ENCODE measurements around the gene ADGRL1. TPM values are rescaled to one million over a fixed set of nuclear protein-coding genes. Genes with fewer than 3 reads are reported as not detected.

The ADGRL1 gene
- total and polyA plus RNA-seq, 2 donors: 18.0 to 23.6 TPM

DNA sequence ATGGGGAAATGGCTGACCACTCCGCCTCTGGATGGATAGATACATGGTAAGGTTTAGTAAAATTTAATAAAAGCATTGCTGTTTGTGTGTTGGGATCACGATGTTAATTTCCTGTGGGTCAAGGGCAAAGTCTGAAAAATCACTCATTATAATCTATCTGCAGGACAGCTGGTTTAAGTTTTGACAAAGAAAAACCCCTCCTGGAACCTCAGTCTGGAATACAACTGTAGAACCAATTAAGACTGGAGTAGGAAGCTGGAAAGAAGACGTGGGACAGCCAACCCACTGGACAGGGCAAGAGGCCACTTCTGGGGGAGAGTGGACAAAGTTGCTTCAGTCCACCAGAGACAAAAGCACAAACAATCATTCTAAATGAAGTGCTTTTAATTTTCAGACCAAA, 86.8 kb downstream of the ADGRL1 start:
- Histone ChIP-seq H3K4me3 (ENCODE audit: low read depth, low read length) (no peak overlapping the region), H3K4me1 (ENCODE audit: insufficient read depth) (no peaks in the 10 kb centered on the region), H3K36me3 (ENCODE audit: insufficient read depth) (no peaks in the 10 kb centered on the region), H3K27ac (ENCODE audit: low read depth) (peak overlapping the region; percentile 87)
- DNase-seq (ENCODE audit: extremely low spot score): no peak
- 60% methylated on average over 3 of the region's 3 CpGs for WGBS

DNA sequence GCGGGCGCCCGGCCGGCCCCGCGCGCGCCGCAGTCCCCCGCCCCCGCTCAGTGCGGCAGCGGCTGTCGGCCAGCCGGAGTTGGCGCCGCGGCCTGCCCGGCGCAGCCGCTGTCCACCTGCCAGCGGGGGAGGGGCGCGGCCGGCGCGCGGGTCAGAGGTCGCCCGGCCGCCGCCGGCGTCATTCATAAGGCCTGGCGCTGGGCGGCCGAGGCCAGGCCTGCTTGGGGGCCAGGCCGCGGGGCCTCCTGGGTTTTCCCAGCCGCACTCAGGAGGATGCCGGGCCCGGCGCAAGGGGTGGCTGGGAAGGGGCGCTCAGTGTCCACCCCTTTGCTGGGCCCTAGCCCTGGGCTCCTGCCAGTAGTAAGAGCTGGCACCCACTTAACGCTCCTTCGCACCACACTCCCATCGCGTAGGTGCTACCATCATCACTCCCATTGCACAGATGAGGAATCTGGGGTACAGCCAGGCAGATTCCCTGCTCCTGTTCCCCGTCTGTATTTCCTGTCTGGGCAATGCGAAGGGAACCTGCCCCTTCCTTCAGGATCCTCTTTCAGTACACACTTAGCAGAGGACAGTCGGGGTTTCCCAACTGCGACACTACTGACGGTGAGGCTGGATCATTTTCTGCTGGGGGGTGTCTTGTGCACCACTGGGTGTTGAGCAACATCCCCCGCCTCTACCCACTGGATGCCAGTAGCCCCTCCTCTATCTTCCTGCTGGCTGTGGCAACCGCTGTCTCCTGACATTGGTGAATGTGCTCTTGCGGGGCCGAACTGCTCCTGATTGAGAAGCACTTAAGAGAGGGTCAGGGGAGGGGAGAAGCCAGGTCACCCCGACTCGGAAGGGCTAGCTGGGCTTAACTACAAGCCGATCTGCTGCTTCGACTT, 87.6 kb downstream of the ADGRL1 start:
- no peaks in the 10 kb centered on the region for H3K4me1 ChIP-seq (ENCODE audit: insufficient read depth)
- DNase-seq (ENCODE audit: extremely low spot score): no peak
- 2% methylated on average over 61 of the region's 61 CpGs for WGBS

DNA sequence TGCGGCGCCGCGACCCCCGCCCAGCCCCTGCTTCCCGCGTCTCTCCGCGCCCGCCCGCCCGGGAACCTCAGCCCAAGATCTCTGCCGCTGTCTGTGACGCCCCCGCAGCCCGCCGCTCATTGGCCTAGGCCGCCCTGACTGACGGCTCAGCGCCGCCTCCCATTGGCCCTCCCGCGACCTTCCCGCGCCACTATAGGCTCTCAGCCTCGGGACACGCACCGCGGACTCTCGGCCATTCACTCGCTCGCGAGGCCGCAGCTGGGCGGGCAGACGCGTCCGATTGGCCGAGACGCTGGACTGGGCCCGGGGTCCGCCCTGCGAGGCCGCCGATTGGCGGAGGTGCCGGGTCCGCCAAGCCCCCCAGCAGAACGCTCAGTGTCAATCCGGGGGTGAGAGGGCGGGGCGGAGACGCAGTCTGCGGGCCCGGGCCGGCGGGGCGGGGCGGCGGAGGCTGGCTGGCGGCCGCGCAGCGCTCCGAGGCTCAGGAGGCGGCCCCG, 88.3 kb downstream of the ADGRL1 start, which contains the start of gene PRKACA:
Gene PRKACA (minus strand): TSS at position 95 of the 497 bp plus-strand sequence. CDS start 215 bp downstream, outside the sequence.
- peak; percentile 93 for DNase-seq (ENCODE audit: extremely low spot score)
- H3K36me3 ChIP-seq (ENCODE audit: insufficient read depth): no peaks in the 10 kb centered on the region
- H3K4me1 ChIP-seq (ENCODE audit: insufficient read depth): no peaks in the 10 kb centered on the region
- H3K27ac ChIP-seq (ENCODE audit: low read depth): peak within 1 kb of the TSS; percentile 87
- peak within 1 kb of the TSS; percentile 94 for H3K4me3 ChIP-seq (ENCODE audit: low read depth, low read length)
- under 1% methylated on average over 67 of the region's 67 CpGs for WGBS

More for the DNA sequence above, 87.6 kb downstream of the ADGRL1 start:
- peak overlapping the region; percentile 87 for H3K27ac ChIP-seq (ENCODE audit: low read depth)
- peak overlapping the region; percentile 49 for H3K4me3 ChIP-seq (ENCODE audit: low read depth, low read length)
- no peaks in the 10 kb centered on the region for H3K36me3 ChIP-seq (ENCODE audit: insufficient read depth)

DNA sequence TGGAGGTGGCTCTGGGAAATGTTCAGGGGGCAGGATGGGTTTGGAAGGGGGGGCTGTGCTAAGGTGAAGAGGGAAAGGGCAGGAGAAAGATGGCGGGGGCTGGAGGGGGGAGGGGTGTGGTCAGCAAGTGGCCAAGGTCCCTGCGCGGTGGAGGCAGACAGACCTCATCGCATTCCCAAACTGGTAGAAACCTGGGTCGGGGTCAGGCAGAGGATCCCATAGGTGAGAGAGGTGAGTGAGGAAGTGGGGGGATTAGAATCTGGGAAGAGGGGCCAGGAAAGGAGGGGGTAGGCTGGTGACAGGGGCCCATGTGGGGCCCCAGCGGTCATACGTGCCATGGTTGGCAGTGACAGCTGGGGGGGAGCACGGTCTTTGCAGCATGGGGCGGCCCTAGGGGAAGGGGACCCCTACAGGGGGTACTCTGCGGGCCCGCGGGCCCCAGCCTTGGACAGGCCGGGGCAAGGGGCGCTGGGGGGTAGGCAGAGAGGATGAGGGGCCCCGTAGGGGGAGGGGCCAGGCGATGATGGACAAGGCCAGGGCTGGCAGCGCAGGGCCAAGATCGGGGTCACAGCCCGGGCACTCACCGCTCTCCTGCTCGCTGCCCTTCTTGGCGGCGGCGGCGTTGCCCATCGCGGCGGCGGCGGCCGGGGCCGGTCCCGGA, 88.9 kb downstream of the ADGRL1 start:
- Histone ChIP-seq H3K4me3 (ENCODE audit: low read depth, low read length) (peak overlapping the region; percentile 94), H3K4me1 (ENCODE audit: insufficient read depth) (no peaks in the 10 kb centered on the region), H3K27ac (ENCODE audit: low read depth) (no peak overlapping the region), H3K36me3 (ENCODE audit: insufficient read depth) (no peaks in the 10 kb centered on the region)
- under 1% methylated on average over 33 of the region's 33 CpGs for WGBS
- no peak for DNase-seq (ENCODE audit: extremely low spot score)

DNA sequence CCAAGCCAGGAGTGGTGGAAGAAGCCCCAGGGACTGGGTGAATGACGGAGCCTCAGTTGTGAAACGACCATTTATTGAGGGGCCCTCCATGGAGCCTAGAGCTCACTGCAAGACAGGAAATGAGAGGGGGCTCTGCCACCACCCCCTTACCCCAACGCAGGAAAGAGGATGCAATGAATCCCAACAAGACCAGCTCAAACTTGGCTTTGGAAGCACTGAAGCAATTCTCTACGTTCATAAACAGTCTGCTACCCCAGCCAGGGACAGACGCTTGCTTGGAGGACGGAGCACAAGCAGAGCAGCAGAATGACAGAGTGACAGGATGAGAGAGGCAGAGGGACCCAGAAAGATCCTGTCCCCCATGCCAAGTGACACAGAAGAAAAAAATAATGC, 89.4 kb downstream of the ADGRL1 start:
- Histone ChIP-seq H3K4me3 (ENCODE audit: low read depth, low read length) (peak overlapping the region; percentile 94), H3K4me1 (ENCODE audit: insufficient read depth) (peaks cover 2% of the 10 kb centered on the region)
- DNase-seq (ENCODE audit: extremely low spot score): no peak

DNA sequence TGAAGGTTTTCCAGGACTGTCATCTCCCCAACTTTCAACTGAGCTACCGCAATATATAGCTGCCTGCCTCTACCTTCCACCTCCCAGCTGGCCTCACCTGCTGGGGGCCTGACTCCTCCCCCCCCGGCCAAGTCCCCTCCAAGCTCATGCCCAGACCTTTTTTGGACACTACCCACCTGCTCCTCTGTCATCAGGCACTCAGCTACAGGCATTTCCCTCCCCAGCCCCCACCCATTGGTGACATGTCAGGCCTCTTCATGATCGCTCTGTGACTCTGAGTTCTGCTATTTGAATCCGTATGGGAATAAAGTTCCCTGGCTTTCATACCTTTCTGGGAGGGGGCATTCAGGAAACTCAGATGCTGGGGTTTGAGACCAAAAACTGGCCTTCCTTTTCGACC, 90.2 kb downstream of the ADGRL1 start:
- peaks cover 2% of the 10 kb centered on the region for H3K4me1 ChIP-seq (ENCODE audit: insufficient read depth)
- no peak for DNase-seq (ENCODE audit: extremely low spot score)
- H3K36me3 ChIP-seq (ENCODE audit: insufficient read depth): no peaks in the 10 kb centered on the region
- peak overlapping the region; percentile 7 for H3K27ac ChIP-seq (ENCODE audit: low read depth)
- H3K4me3 ChIP-seq (ENCODE audit: low read depth, low read length): no peak overlapping the region
- 71% methylated on average over 5 of the region's 5 CpGs for WGBS

More for the DNA sequence above, 89.4 kb downstream of the ADGRL1 start:
- no peak overlapping the region for H3K27ac ChIP-seq (ENCODE audit: low read depth)
- WGBS: 9% methylated on average over 6 of the region's 6 CpGs
- no peaks in the 10 kb centered on the region for H3K36me3 ChIP-seq (ENCODE audit: insufficient read depth)

DNA sequence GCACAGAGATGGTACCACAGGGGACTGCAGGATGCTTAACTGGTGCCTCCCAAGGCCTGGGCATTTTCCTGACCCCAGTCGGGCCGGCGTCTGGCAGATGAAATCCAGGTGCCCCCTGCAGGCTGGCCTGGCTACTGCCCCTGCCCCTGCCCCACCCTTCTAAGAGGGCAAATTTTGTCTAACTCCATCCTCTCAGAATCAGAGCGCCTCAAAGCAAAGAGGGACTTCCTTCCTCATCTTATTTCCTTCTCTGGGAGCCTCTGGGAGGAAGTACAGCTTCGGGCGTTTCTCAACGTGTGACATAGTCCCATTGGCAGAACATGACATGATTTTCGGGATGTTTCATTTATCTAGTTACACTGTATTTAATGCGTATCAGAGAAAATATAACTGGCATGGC, 91.1 kb downstream of the ADGRL1 start:
- H3K36me3 ChIP-seq (ENCODE audit: insufficient read depth): no peaks in the 10 kb centered on the region
- peaks cover 2% of the 10 kb centered on the region for H3K4me1 ChIP-seq (ENCODE audit: insufficient read depth)
- WGBS: 50% methylated on average over 9 of the region's 9 CpGs
- H3K27ac ChIP-seq (ENCODE audit: low read depth): no peak overlapping the region
- H3K4me3 ChIP-seq (ENCODE audit: low read depth, low read length): no peak overlapping the region
- no peak for DNase-seq (ENCODE audit: extremely low spot score)

DNA sequence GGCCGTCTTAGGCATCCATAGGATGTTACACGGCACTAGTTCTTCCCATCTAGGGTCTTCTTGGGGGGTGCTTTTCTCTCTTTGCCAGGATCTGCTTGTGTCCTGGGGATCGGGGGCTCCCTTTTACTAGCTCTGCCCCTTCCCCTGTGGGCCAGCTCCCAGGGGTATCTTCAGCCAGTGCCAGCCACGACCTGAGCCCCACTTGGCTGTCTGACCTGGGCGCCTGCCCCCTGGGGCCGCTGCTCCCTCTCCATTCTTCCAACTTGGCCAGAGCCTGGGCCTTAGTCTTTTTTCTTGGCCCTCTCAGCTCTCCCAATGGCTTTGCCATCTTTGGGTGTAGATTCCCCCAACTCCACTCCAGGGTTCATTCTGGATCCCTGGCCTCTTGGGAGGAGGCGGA, 91.5 kb downstream of the ADGRL1 start:
- 91% methylated on average over 7 of the region's 7 CpGs for WGBS

DNA sequence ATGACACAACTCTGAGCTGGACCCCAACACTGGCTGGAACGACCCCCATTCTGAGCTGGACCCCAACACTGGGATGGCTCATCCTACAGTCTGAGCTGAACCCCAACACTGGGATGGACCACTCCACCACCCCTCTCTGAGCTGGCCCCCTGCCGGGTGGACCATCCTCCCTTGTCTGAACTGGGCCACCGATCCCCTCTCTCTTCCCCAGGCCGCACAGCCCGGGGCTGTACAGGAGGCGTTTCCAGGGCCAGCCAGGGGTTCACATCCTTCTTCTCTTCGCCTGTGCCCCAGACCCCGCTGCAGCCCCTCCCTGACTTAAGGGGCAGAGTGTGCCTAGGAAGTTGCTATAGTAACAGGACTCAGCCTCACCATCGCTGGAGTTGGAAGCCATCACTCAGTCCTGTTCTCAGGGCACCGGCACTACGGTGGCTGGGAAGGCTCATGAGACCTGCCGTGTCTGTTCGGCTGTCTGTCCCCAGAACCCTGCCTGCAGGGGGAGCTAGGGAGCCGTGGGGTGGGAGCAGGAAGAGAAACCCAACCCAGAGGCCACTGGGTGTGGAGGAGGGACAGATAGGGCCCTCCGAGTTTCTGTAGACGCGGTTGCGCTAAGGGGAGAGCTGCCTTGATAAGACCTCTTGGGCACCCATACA, 92.1 kb downstream of the ADGRL1 start:
- no peak for DNase-seq (ENCODE audit: extremely low spot score)
- WGBS: 84% methylated on average over 18 of the region's 18 CpGs
- no peak overlapping the region for H3K27ac ChIP-seq (ENCODE audit: low read depth)
- H3K4me1 ChIP-seq (ENCODE audit: insufficient read depth): peaks cover 2% of the 10 kb centered on the region
- H3K4me3 ChIP-seq (ENCODE audit: low read depth, low read length): no peak overlapping the region
- no peaks in the 10 kb centered on the region for H3K36me3 ChIP-seq (ENCODE audit: insufficient read depth)

More for the DNA sequence above, 91.5 kb downstream of the ADGRL1 start:
- Histone ChIP-seq H3K36me3 (ENCODE audit: insufficient read depth) (no peaks in the 10 kb centered on the region), H3K4me3 (ENCODE audit: low read depth, low read length) (no peak overlapping the region), H3K27ac (ENCODE audit: low read depth) (no peak overlapping the region), H3K4me1 (ENCODE audit: insufficient read depth) (peaks cover 2% of the 10 kb centered on the region)
- no peak for DNase-seq (ENCODE audit: extremely low spot score)

DNA sequence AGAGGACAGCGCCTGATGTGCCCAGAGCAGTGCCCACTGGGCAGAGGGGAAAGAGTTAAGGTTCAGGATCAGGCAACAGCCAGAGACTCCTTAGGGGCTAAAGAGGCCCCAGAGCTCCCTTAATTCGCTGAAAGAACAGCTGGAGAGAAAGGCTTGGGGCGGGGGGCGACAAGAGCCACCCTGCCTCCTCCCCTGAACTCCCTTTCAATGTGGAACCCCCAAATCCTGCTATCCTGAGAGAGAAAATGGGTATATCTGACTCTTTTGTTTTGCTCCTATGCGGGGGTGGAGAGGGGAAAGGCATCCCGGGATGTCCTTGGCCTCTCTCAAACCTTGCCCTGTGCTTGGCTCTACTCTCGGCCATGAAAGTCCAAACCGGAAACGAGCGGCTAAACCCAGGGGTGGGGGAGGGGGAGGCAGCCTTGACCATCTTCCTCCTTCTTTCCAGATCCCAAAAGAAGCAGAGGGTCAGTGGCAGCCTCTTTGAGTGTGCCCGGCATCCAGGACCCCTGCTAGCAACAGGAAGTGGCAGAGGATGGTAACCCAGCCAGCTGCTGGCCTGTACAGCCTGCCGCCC, 93.1 kb downstream of the ADGRL1 start:
- no peak for DNase-seq (ENCODE audit: extremely low spot score)
- H3K36me3 ChIP-seq (ENCODE audit: insufficient read depth): no peaks in the 10 kb centered on the region
- H3K4me1 ChIP-seq (ENCODE audit: insufficient read depth): peaks cover 2% of the 10 kb centered on the region
- no peak overlapping the region for H3K4me3 ChIP-seq (ENCODE audit: low read depth, low read length)
- peak overlapping the region; percentile 40 for H3K27ac ChIP-seq (ENCODE audit: low read depth)
- WGBS: 25% methylated on average over 12 of the region's 12 CpGs

DNA sequence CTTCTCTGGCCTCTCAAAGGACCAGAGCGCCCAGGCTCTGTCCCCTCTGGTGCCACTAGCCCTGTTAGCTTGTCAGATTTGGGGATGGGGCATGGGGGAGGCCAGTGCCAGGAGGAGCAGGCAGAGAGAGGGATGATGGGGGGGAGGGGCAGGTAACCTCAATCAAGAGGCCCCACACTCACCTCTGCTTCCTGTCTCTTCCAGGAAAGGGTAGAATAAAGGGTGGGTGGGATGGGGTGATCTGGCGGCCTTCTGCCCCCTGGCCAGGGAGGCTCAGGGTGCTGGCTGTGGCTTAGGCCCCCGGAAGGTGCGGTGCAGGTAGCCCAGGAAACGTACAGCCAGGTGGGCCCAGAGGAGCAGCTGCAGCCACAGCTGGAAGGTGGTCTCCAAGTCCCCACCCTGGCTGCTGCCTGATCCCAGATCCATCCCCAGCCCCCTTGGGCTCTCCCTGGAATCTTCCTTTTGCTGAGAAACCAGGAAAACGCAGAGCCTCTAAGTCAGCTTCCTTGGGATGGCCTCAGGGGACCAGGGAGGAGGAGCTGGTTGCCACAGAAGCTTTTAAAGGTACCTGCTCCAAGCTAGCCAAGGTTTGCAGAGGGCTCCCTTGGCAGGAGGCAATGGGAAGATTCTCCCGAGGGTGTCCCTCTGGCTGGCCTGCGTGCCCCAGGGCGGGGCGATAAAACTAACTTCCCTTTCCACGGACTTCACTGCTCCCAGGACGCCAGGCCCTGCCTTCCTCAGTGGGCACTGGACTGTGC, 93.7 kb downstream of the ADGRL1 start:
- DNase-seq (ENCODE audit: extremely low spot score): no peak
- peak overlapping the region; percentile 40 for H3K27ac ChIP-seq (ENCODE audit: low read depth)
- no peak overlapping the region for H3K4me3 ChIP-seq (ENCODE audit: low read depth, low read length)
- WGBS: 53% methylated on average over 12 of the region's 12 CpGs
- no peaks in the 10 kb centered on the region for H3K36me3 ChIP-seq (ENCODE audit: insufficient read depth)
- H3K4me1 ChIP-seq (ENCODE audit: insufficient read depth): peaks cover 2% of the 10 kb centered on the region

DNA sequence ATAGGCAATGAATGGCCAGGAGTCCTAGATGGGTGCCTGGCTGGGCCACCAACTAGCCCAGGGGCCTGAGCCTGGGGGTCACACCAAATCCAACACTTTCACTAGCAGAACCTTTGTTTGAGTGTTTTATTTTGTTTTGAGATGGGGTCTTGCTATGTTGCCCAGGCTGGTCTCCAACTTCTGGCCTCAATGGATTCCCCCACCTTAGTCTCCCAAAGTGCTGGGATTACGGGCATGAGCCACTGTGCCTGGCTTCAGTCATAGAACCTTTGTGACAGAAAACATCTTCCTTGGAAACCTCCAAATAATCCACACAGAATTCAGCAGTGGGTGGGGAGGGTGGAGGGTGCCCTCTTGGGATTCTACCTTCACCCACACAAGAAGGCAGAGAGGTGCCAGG, 94.5 kb downstream of the ADGRL1 start:
- Histone ChIP-seq H3K4me1 (ENCODE audit: insufficient read depth) (peaks cover 2% of the 10 kb centered on the region), H3K27ac (ENCODE audit: low read depth) (no peak overlapping the region)
- 91% methylated on average over 1 of the region's 1 CpG for WGBS

More for the DNA sequence above, 94.5 kb downstream of the ADGRL1 start:
- Histone ChIP-seq H3K4me3 (ENCODE audit: low read depth, low read length) (no peak overlapping the region), H3K36me3 (ENCODE audit: insufficient read depth) (peaks cover 3% of the 10 kb centered on the region)
- DNase-seq (ENCODE audit: extremely low spot score): no peak
